ENCODE measurements around the gene SEC22C. TPM values are rescaled to one million over a fixed set of nuclear protein-coding genes. Genes with fewer than 3 reads are reported as not detected.

Gene SEC22C
- total RNA-seq, 6 experiments from 2014 or later = 11.3 to 23.6 (median 13.8) TPM

DNA sequence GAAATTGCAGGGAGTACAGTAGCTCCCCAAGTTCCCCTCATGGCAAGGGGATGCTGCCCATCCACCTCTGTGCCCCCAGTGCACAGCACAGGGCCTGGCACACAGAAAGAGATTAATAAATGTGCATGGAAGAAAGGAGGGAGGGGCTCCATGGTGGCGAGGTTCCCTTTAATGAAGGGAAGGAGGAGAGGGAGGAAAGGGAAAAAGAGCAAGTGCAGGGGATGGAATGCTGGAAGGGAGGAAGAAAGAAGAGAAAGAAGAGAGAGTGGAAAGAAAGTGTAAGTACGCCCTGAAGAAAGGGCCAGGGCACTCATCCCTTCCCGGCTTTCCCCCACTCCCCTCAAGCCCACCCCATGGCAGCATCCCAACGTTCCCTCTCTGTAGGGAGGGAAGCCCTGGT is 80.9 kb downstream of the SEC22C start:
- TF ChIP-seq, protein P1, sequence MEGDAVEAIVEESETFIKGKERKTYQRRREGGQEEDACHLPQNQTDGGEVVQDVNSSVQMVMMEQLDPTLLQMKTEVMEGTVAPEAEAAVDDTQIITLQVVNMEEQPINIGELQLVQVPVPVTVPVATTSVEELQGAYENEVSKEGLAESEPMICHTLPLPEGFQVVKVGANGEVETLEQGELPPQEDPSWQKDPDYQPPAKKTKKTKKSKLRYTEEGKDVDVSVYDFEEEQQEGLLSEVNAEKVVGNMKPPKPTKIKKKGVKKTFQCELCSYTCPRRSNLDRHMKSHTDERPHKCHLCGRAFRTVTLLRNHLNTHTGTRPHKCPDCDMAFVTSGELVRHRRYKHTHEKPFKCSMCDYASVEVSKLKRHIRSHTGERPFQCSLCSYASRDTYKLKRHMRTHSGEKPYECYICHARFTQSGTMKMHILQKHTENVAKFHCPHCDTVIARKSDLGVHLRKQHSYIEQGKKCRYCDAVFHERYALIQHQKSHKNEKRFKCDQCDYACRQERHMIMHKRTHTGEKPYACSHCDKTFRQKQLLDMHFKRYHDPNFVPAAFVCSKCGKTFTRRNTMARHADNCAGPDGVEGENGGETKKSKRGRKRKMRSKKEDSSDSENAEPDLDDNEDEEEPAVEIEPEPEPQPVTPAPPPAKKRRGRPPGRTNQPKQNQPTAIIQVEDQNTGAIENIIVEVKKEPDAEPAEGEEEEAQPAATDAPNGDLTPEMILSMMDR (IDR thresholded peaks at IDR 0.05) = no peak
- TF ChIP-seq POLR2A (IDR thresholded peaks at IDR 0.05) = no peak
- H3K4me3 ChIP-seq = no peak overlapping the region
- H3K27ac ChIP-seq = no peak overlapping the region
- 46% methylated on average over 3 of the region's 4 CpGs for WGBS (ENCODE audit: insufficient coverage, low coverage, low lambda C conversion rate, missing lambda C conversion rate)
- no peak for ATAC-seq
- H3K4me1 ChIP-seq = peaks cover 0 to 10% (median 5%) of the 10 kb centered on the region in 4 donors
- intact Hi-C loops (cut with DNase I) = no loop called here
- no peaks in the 10 kb centered on the region for H3K27me3 ChIP-seq
- no peaks in the 10 kb centered on the region for H3K36me3 ChIP-seq
- H3K9me3 ChIP-seq = no peaks in the 10 kb centered on the region
- DNase-seq = no peak

DNA sequence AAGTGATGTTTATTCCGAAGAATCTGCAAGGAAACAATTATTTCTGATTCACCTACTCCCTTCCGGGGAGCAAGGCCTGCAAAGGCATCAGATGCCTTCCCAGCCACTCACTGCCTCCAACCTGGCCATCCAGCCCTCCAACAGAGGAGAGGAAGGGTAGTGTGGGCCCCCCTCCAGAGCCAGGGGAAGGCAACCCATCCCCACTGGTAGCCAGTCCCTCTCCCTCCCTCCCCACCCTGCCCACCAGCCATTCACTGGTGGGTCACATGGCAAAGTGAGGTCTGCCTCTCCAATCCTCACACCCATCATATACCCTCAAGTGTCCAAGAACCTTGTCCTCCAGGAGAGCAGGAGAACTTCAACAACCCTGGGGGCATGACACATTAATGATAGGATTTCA is 81.7 kb downstream of the SEC22C start:
- ATAC-seq (no peak), DNase-seq (peak in 1 of 3 donors; percentile 25)
- no peaks in the 10 kb centered on the region for H3K9me3 ChIP-seq
- H3K4me3 ChIP-seq = no peak overlapping the region
- no peak overlapping the region for H3K27ac ChIP-seq
- H3K36me3 ChIP-seq = no peaks in the 10 kb centered on the region
- peaks cover 0 to 10% (median 5%) of the 10 kb centered on the region in 4 donors for H3K4me1 ChIP-seq
- H3K27me3 ChIP-seq = no peaks in the 10 kb centered on the region
- WGBS (ENCODE audit: insufficient coverage, low coverage, low lambda C conversion rate, missing lambda C conversion rate) = 77% methylated on average over 2 of the region's 2 CpGs
- TF ChIP-seq, protein P1 (IDR thresholded peaks at IDR 0.05) = no peak
- no peak for TF ChIP-seq POLR2A (IDR thresholded peaks at IDR 0.05)
- intact Hi-C loops (cut with DNase I) = no loop called here

DNA sequence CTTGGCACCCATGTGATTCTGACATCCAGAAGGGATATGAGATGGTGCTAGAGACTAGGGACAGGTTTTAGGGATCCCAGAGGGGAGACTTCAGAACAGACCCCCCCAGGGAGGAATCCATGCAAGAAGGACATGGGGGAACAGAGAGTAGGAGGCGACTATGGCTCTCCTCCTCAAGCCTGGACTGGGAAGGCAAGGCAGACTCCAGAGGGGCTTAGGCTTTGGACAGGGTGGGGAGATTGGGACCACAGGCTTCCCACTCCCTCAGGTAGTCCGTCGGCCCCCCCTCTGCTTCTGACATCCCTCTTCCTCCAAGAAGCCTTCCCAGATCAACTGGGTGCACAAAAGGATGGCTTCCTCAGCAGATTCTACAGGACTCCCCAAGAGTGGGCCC is 82.3 kb downstream of the SEC22C start:
- DNase-seq (peak in 1 of 3 donors; percentile 30), ATAC-seq (no peak)
- 82% methylated on average over 2 of the region's 3 CpGs for WGBS (ENCODE audit: insufficient coverage, low coverage, low lambda C conversion rate, missing lambda C conversion rate)
- TF ChIP-seq, protein P1 (IDR thresholded peaks at IDR 0.05) = no peak
- no peak for TF ChIP-seq POLR2A (IDR thresholded peaks at IDR 0.05)
- peaks cover 0 to 10% (median 5%) of the 10 kb centered on the region in 4 donors for H3K4me1 ChIP-seq
- no peaks in the 10 kb centered on the region for H3K9me3 ChIP-seq
- H3K4me3 ChIP-seq = no peak overlapping the region
- no peaks in the 10 kb centered on the region for H3K36me3 ChIP-seq
- H3K27me3 ChIP-seq = no peaks in the 10 kb centered on the region
- no peak overlapping the region for H3K27ac ChIP-seq
- intact Hi-C loops (cut with DNase I) = no loop called here

DNA sequence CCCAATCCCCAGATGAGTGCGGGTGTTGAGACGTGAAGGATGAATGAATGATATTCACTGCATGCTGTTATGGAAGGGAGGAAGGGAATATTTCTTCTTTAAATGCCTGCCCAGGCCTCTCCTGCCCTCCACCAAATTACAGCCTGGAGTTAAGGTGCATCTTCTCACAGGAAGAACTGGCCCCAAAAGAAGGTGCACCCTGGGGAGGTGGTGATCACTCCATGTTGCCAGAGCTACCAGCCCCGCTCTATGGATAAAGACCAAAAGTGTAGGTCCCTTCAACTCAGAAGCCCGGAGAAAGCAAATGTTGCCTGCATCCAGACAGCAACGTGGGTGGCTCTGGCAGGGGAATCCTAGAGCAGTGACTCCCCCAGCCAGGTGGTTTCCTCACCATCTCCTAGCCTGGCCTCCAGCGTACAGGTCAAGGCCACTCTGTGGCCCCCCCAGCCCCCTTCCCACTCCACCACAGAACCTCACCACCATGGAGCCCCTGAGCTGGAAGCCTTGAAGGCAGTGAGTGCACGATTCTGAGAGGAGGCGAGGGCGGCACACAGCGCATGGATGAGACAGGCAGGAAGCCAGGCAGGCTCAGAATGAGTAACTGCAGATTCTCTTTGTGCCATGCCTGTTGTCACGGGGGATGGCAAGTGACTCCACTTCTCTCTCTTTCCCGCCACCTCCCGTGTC is 82.8 kb downstream of the SEC22C start:
- Histone ChIP-seq H3K9me3 (no peaks in the 10 kb centered on the region), H3K27me3 (no peaks in the 10 kb centered on the region)

More for the DNA sequence above, 82.8 kb downstream of the SEC22C start:
- DNase-seq = peak in 1 of 3 donors; percentile 36
- Histone ChIP-seq H3K4me3 (no peak overlapping the region), H3K4me1 (peaks cover 0 to 10% (median 5%) of the 10 kb centered on the region in 4 donors), H3K36me3 (no peaks in the 10 kb centered on the region), H3K27ac (no peak overlapping the region)
- TF ChIP-seq POLR2A (IDR thresholded peaks at IDR 0.05) = no peak
- TF ChIP-seq, protein P1 (IDR thresholded peaks at IDR 0.05) = no peak
- no peak for ATAC-seq
- WGBS (ENCODE audit: insufficient coverage, low coverage, low lambda C conversion rate, missing lambda C conversion rate) = 72% methylated on average over 6 of the region's 13 CpGs
- intact Hi-C loops (cut with DNase I) = no loop called here
